Upper lobe of left lung (tissue), 4 donors: ENCODE data around the gene SLC12A6.

ENCODE experiments used
- CTCF ChIP-seq, 6 experiments: fragments of 450-650 bp in 4 of 6; fragments of 200-600 bp in 2 of 6; sonication (generic) in 2 of 6; IDR thresholded peaks; one replicate each; pipeline ENCODE4 v1.5.1; 2016 to 2019; ENCODE audit warnings: antibody characterized with exemption in 6 of 6
- POLR2A ChIP-seq, 4 donors: fragments of 450-650 bp; IDR thresholded peaks; one replicate each; pipeline ENCODE4 v1.5.1; 2016 to 2017; ENCODE audit warnings: antibody characterized with exemption in 4 of 4, mild to moderate bottlenecking in 2 of 4
- POLR2AphosphoS5 ChIP-seq, 2 donors: sonication (generic); formaldehyde crosslinking; IDR thresholded peaks; one replicate each; pipeline ENCODE4 v1.5.1; 2017; ENCODE audit warnings: antibody characterized with exemption in 2 of 2

GRCh38 chr15:34335176-34336032 lies 2.2 kb downstream of the SLC12A6 start:
- TF ChIP-seq CTCF (IDR thresholded peaks at IDR 0.05) = no peak
- TF ChIP-seq POLR2A (IDR thresholded peaks at IDR 0.05) = no peak
- no peak for TF ChIP-seq POLR2AphosphoS5 (IDR thresholded peaks at IDR 0.05)
